NCI-H524 (cell line): ENCODE data around the gene LOXL1.
A peak's percentile ranks its signal among the peaks of the same experiment; 100 is the strongest.

Experiments used
- DNase-seq, 2 experiments: peaks; one replicate each; lab custom pipeline; 2025; lab: John Stamatoyannopoulos, UW

LOXL1 gene

GRCh38 chr15:73978896-73979295 lies 52.6 kb downstream of the LOXL1 start:
- DNase-seq = no peak

GRCh38 chr15:73979636-73980035 lies 53.4 kb downstream of the LOXL1 start:
- peak in 1 of 2 experiments; percentile 26 for DNase-seq

GRCh38 chr15:73981761-73982221 lies 55.5 kb downstream of the LOXL1 start:
- no peak for DNase-seq

- peak in 1 of 2 experiments; percentile 65 for DNase-seq
Measured at GRCh38 chr15:73982222-73982962, 56.1 kb downstream of the LOXL1 start.

GRCh38 chr15:73983211-73983727 lies 57.0 kb downstream of the LOXL1 start:
- peak in 1 of 2 experiments; percentile 31 for DNase-seq

- DNase-seq = no peak
Measured at GRCh38 chr15:73983773-73984172, 57.5 kb downstream of the LOXL1 start.

GRCh38 chr15:73984208-73984979 lies 58.1 kb downstream of the LOXL1 start:
- DNase-seq = no peak

- no peak for DNase-seq
Measured at GRCh38 chr15:73985101-73985873, 59.0 kb downstream of the LOXL1 start.

- DNase-seq = no peak
Measured at GRCh38 chr15:73986055-73986775, 60.0 kb downstream of the LOXL1 start.

GRCh38 chr15:73986776-73987056 lies 60.5 kb downstream of the LOXL1 start:
- DNase-seq = no peak

GRCh38 chr15:73987250-73987649 lies 61.0 kb downstream of the LOXL1 start:
- DNase-seq = no peak

GRCh38 chr15:73987681-73988444 lies 61.6 kb downstream of the LOXL1 start:
- no peak for DNase-seq

- DNase-seq = no peak
Measured at GRCh38 chr15:73988445-73988969, 62.2 kb downstream of the LOXL1 start.

- DNase-seq = no peak
Measured at GRCh38 chr15:73989001-73989798, 62.9 kb downstream of the LOXL1 start.

GRCh38 chr15:73990250-73991005 lies 64.2 kb downstream of the LOXL1 start:
- DNase-seq = no peak

GRCh38 chr15:73991260-73991659 lies 65.0 kb downstream of the LOXL1 start:
- DNase-seq = no peak

- DNase-seq = peak; percentile 88 to 96
Measured at GRCh38 chr15:73991726-73992593, 65.7 kb downstream of the LOXL1 start, which contains the start of gene STOML1. STOML1 (minus strand) TSS chr15:73992295; CDS start chr15:73992223, 72 bp downstream.

- no peak for DNase-seq
Measured at GRCh38 chr15:73992594-73992898, 66.3 kb downstream of the LOXL1 start.
